HL-60 (cell line): Measurements from ENCODE around the gene APEH.

ENCODE experiments used
- GABPA ChIP-seq: IDR thresholded peaks from 2 replicates; pipeline ENCODE4 v1.6.1; 2012; ENCODE audit warnings: low read depth
- POLR2AphosphoS5 ChIP-seq: IDR thresholded peaks from 2 replicates; pipeline ENCODE4 v1.6.1; 2012; ENCODE audit warnings: low read depth
- TF ChIP-seq, protein P1 (sequence below): IDR thresholded peaks from one replicate; pipeline ENCODE4 v1.5.1; 2011; ENCODE audit warnings: low read length, control low read depth, inconsistent platforms; ENCODE audit not compliant: insufficient read depth
- TF ChIP-seq, protein P2 (sequence below): IDR thresholded peaks from 2 replicates; pipeline ENCODE4 v1.6.1; 2012; ENCODE audit warnings: low read depth; ENCODE audit not compliant: insufficient replicate concordance

DNA sequence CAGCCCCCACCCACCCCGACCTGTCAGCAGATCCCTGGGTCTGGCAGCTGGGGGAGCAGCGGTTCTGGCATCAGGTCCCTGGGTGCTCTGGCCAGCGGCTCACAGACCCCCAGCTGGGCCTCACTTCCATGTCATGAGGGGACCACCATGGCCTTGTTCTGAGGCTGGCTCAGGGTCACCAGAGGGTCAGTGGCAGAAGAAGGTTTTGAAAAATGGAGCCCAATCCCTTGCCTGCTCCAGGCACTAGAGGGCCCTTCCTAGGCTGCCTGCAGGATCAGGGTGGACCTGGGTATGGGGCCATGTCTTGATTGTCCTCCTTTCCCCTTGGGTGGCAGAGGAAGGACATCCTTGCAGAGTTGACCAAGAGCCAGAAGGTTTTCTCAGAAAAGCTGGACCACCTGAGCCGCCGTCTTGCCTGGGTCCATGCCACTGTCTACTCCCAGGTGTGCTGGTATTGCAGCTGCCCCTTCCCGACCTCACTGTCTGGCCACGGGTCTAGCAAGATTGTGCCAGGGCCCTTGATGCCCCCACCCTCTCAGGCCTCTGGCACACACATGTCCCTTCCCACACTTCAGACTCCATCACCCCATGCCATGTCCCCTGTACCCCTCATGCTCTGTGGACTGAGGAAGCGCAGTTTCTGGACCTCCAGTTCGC is 32.4 kb downstream of the APEH start:
- TF ChIP-seq, protein P1, sequence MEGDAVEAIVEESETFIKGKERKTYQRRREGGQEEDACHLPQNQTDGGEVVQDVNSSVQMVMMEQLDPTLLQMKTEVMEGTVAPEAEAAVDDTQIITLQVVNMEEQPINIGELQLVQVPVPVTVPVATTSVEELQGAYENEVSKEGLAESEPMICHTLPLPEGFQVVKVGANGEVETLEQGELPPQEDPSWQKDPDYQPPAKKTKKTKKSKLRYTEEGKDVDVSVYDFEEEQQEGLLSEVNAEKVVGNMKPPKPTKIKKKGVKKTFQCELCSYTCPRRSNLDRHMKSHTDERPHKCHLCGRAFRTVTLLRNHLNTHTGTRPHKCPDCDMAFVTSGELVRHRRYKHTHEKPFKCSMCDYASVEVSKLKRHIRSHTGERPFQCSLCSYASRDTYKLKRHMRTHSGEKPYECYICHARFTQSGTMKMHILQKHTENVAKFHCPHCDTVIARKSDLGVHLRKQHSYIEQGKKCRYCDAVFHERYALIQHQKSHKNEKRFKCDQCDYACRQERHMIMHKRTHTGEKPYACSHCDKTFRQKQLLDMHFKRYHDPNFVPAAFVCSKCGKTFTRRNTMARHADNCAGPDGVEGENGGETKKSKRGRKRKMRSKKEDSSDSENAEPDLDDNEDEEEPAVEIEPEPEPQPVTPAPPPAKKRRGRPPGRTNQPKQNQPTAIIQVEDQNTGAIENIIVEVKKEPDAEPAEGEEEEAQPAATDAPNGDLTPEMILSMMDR: no peak
- TF ChIP-seq, protein P2, sequence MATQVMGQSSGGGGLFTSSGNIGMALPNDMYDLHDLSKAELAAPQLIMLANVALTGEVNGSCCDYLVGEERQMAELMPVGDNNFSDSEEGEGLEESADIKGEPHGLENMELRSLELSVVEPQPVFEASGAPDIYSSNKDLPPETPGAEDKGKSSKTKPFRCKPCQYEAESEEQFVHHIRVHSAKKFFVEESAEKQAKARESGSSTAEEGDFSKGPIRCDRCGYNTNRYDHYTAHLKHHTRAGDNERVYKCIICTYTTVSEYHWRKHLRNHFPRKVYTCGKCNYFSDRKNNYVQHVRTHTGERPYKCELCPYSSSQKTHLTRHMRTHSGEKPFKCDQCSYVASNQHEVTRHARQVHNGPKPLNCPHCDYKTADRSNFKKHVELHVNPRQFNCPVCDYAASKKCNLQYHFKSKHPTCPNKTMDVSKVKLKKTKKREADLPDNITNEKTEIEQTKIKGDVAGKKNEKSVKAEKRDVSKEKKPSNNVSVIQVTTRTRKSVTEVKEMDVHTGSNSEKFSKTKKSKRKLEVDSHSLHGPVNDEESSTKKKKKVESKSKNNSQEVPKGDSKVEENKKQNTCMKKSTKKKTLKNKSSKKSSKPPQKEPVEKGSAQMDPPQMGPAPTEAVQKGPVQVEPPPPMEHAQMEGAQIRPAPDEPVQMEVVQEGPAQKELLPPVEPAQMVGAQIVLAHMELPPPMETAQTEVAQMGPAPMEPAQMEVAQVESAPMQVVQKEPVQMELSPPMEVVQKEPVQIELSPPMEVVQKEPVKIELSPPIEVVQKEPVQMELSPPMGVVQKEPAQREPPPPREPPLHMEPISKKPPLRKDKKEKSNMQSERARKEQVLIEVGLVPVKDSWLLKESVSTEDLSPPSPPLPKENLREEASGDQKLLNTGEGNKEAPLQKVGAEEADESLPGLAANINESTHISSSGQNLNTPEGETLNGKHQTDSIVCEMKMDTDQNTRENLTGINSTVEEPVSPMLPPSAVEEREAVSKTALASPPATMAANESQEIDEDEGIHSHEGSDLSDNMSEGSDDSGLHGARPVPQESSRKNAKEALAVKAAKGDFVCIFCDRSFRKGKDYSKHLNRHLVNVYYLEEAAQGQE: no peak
- TF ChIP-seq GABPA: no peak
- TF ChIP-seq POLR2AphosphoS5: no peak
